H1 (cell line): Measurements from ENCODE around the gene HMMR. TPM values are rescaled to one million over a fixed set of nuclear protein-coding genes. Genes with fewer than 3 reads are reported as not detected.

Experiments used
- CTCF ChIA-PET: fragments of 300-600 bp; sonication (Branson Sonifier 250); formaldehyde crosslinking; loops from one replicate; lab custom pipeline; 2021; ENCODE audit not compliant: partially characterized antibody; lab: Charles Lee
- POLR2A ChIA-PET: fragments of 300-600 bp; sonication (Branson Sonifier 250); formaldehyde crosslinking; loops from one replicate; lab custom pipeline; 2021; ENCODE audit warnings: inconsistent platforms; ENCODE audit not compliant: partially characterized antibody; lab: Charles Lee
- DNase-seq, 2 experiments: peaks; one replicate each; pipeline versions ENCODE4 v3.0.0 to v3.0.0-alpha.2; 2010 to 2022; ENCODE audit warnings: low spot score in 2 of 2, low read depth in 1 of 2, mixed read lengths in 1 of 2
- FAIRE-seq: peaks from 2 replicates; lab custom pipeline; 2011; peaks lifted over from hg19 to GRCh38; lab: Jason Lieb, UNC
- H2AFZ ChIP-seq: 2 replicates; pipeline ENCODE4 v1.8.1; 2012; ENCODE audit warnings: low read length, inconsistent platforms
- H2AK5ac ChIP-seq: 2 replicates; pipeline ENCODE4 v1.6.1; 2013; ENCODE audit warnings: low read depth, low read length
- H2BK120ac ChIP-seq: replicated peaks from 2 replicates; pipeline ENCODE3; 2013; ENCODE audit warnings: low read depth, low read length, inconsistent platforms
- H2BK12ac ChIP-seq: 2 replicates; pipeline ENCODE4 v1.6.1; 2013; ENCODE audit warnings: low read depth, low read length
- H2BK15ac ChIP-seq: 2 replicates; pipeline ENCODE4 v1.6.1; 2013; ENCODE audit warnings: low read length
- H2BK20ac ChIP-seq: 2 replicates; pipeline ENCODE4 v1.6.1; 2013; ENCODE audit warnings: low read length
- H2BK5ac ChIP-seq: 2 replicates; pipeline ENCODE4 v1.6.1; 2013; ENCODE audit warnings: low read depth, low read length
- H3K14ac ChIP-seq: 2 replicates; pipeline ENCODE4 v1.6.1; 2013; ENCODE audit warnings: inconsistent platforms; ENCODE audit not compliant: insufficient read length
- H3K18ac ChIP-seq: 2 replicates; pipeline ENCODE4 v1.6.1; 2013; ENCODE audit warnings: low read length; ENCODE audit errors: extremely low read depth
- H3K23ac ChIP-seq: 2 replicates; pipeline ENCODE4 v1.6.1; 2013; ENCODE audit warnings: inconsistent platforms; ENCODE audit not compliant: insufficient read length
- H3K23me2 ChIP-seq: 2 replicates; pipeline ENCODE4 v1.6.1; 2013; ENCODE audit warnings: low read depth, low read length
- H3K27ac ChIP-seq: 2 replicates; pipeline ENCODE4 v1.6.1; 2011; ENCODE audit warnings: low read depth, low read length, inconsistent platforms
- H3K27me3 ChIP-seq, 4 experiments: replicated peaks in 1 of 4; 1 replicate in 1 of 4; 2 replicates in 3 of 4; pipeline versions ENCODE4 v1.6.1 to v1.8.1; 2011 to 2013; ENCODE audit warnings: low read length in 3 of 4, mild to moderate bottlenecking in 3 of 4, inconsistent platforms in 2 of 4, mixed read lengths in 2 of 4, moderate library complexity in 1 of 4; ENCODE audit not compliant: control insufficient read depth in 3 of 4, insufficient read depth in 3 of 4; ENCODE audit errors: extremely low read depth in 1 of 4
- H3K36me3 ChIP-seq, 4 experiments: 2 replicates each; pipeline versions ENCODE4 v1.6.1 to v1.8.1; 2011 to 2013; ENCODE audit warnings: mild to moderate bottlenecking in 4 of 4, low read length in 3 of 4, moderate library complexity in 2 of 4, control low read depth in 1 of 4, inconsistent platforms in 1 of 4; ENCODE audit not compliant: insufficient read depth in 4 of 4, control insufficient read depth in 2 of 4
- H3K4ac ChIP-seq: replicated peaks from 2 replicates; pipeline ENCODE3; 2013; ENCODE audit warnings: low read length, low read depth, mixed read lengths, inconsistent platforms; ENCODE audit not compliant: insufficient read length
- H3K4me1 ChIP-seq, 4 experiments: replicated peaks in 1 of 4; 1 replicate in 1 of 4; 2 replicates in 3 of 4; pipeline versions ENCODE4 v1.6.1 to v1.8.1; 2011 to 2013; ENCODE audit warnings: low read length in 3 of 4, inconsistent platforms in 2 of 4, mixed read lengths in 1 of 4; ENCODE audit not compliant: insufficient read depth in 4 of 4, control insufficient read depth in 3 of 4
- H3K4me2 ChIP-seq, 2 experiments: 2 replicates each; pipeline versions ENCODE4 v1.6.1 to v1.8.1; 2011 to 2013; ENCODE audit warnings: low read depth in 2 of 2, low read length in 2 of 2, control low read depth in 1 of 2, inconsistent platforms in 1 of 2, mild to moderate bottlenecking in 1 of 2; ENCODE audit not compliant: insufficient read depth in 1 of 2
- H3K4me3 ChIP-seq, 4 experiments: fragments of 200-600, 300-600 bp in 1 of 4; sonication (generic), shearing (Covaris generic), sonication (Bioruptor Twin) in 1 of 4; 2 replicates each; pipeline versions ENCODE4 v1.5.1 to v1.8.1; 2011 to 2016; ENCODE audit warnings: low read length in 4 of 4, low read depth in 3 of 4, control low read depth in 2 of 4, inconsistent platforms in 2 of 4, mild to moderate bottlenecking in 2 of 4, mixed read lengths in 1 of 4, moderate library complexity in 1 of 4; ENCODE audit not compliant: insufficient read depth in 2 of 4; ENCODE audit errors: extremely low read depth in 1 of 4
- H3K56ac ChIP-seq: replicated peaks from 2 replicates; pipeline ENCODE3; 2013; ENCODE audit warnings: low read depth, mild to moderate bottlenecking, mixed read lengths, low read length, inconsistent platforms; ENCODE audit not compliant: insufficient read length
- H3K79me1 ChIP-seq: 2 replicates; pipeline ENCODE4 v1.6.1; 2013; ENCODE audit warnings: low read depth, low read length, control low read depth
- H3K79me2 ChIP-seq, 2 experiments: 2 replicates each; pipeline versions ENCODE4 v1.6.1 to v1.8.1; 2012 to 2013; ENCODE audit warnings: low read length in 2 of 2, mild to moderate bottlenecking in 2 of 2, inconsistent platforms in 1 of 2; ENCODE audit not compliant: insufficient read depth in 2 of 2, control insufficient read depth in 1 of 2
- H3K9ac ChIP-seq, 4 experiments: replicated peaks in 1 of 4; 1 replicate in 1 of 4; 2 replicates in 3 of 4; pipeline versions ENCODE4 v1.6.1 to v1.8.1; 2011 to 2013; ENCODE audit warnings: low read depth in 3 of 4, low read length in 3 of 4, control low read depth in 2 of 4, mild to moderate bottlenecking in 2 of 4, moderate library complexity in 2 of 4, inconsistent platforms in 1 of 4; ENCODE audit errors: extremely low read depth in 1 of 4
- H3K9me3 ChIP-seq, 2 experiments: 2 replicates each; pipeline versions ENCODE4 v1.6.1 to v1.8.1; 2012 to 2013; ENCODE audit warnings: mild to moderate bottlenecking in 2 of 2, moderate library complexity in 2 of 2, control low read depth in 1 of 2, inconsistent platforms in 1 of 2, low read depth in 1 of 2, low read length in 1 of 2, mixed read lengths in 1 of 2; ENCODE audit not compliant: insufficient read depth in 2 of 2
- H4K20me1 ChIP-seq, 2 experiments: replicated peaks in 1 of 2; 2 replicates each; pipeline versions ENCODE3 to v1.8.1; 2011 to 2013; ENCODE audit warnings: inconsistent platforms in 2 of 2, low read length in 2 of 2, mild to moderate bottlenecking in 1 of 2; ENCODE audit not compliant: insufficient read depth in 2 of 2, control insufficient read depth in 1 of 2
- H4K5ac ChIP-seq: 2 replicates; pipeline ENCODE4 v1.6.1; 2013; ENCODE audit warnings: low read length, low read depth, mixed read lengths, inconsistent platforms; ENCODE audit not compliant: insufficient read length
- H4K8ac ChIP-seq: 2 replicates; pipeline ENCODE4 v1.8.0; 2013; ENCODE audit warnings: mild to moderate bottlenecking, moderate library complexity, low read length, inconsistent platforms; ENCODE audit not compliant: insufficient read depth; ENCODE audit errors: extremely low read depth
- H4K91ac ChIP-seq: replicated peaks from 2 replicates; pipeline ENCODE3; 2013; ENCODE audit warnings: low read length, mixed read lengths, inconsistent platforms; ENCODE audit not compliant: insufficient read length
- BCL11A ChIP-seq, 2 experiments: IDR thresholded peaks; one replicate each; pipeline ENCODE4 v1.6.1; 2011; ENCODE audit warnings: low read depth in 2 of 2, low read length in 2 of 2, mild to moderate bottlenecking in 2 of 2
- BRCA1 ChIP-seq: IDR thresholded peaks from 2 replicates; pipeline ENCODE4 v1.6.1; 2012; ENCODE audit warnings: low read depth, low read length, improper control_type of control experiment
- CBX5 ChIP-seq: fragments of 300-800, 300-1000 bp; sonication (generic); IDR thresholded peaks from 2 replicates; pipeline ENCODE4 v1.7.1; 2016; ENCODE audit warnings: antibody characterized with exemption, low read length, low read depth
- GTF2F1 ChIP-seq: IDR thresholded peaks from 2 replicates; pipeline ENCODE4 v1.6.1; 2012; ENCODE audit warnings: low read depth, low read length, improper control_type of control experiment, borderline replicate concordance
- HDAC6 ChIP-seq: IDR thresholded peaks from one replicate; pipeline ENCODE4 v1.7.1; 2012; ENCODE audit warnings: low read depth, mild to moderate bottlenecking, inconsistent platforms, low read length, moderate library complexity
- KDM1A ChIP-seq: fragments of 200-600, 300-600 bp; sonication (generic); IDR thresholded peaks from 2 replicates; pipeline ENCODE4 v1.7.1; 2016; ENCODE audit warnings: mild to moderate bottlenecking, low read length, borderline replicate concordance
- MAFK ChIP-seq: IDR thresholded peaks from 2 replicates; pipeline ENCODE4 v1.6.1; 2012; ENCODE audit warnings: low read depth, mild to moderate bottlenecking, improper control_type of control experiment, low read length
- MAX ChIP-seq: IDR thresholded peaks from 2 replicates; pipeline ENCODE4 v1.6.1; 2012; ENCODE audit warnings: inconsistent platforms
- RXRA ChIP-seq: IDR thresholded peaks from 2 replicates; pipeline ENCODE4 v1.6.1; 2011; ENCODE audit warnings: low read depth, mild to moderate bottlenecking, low read length, moderate library complexity; ENCODE audit not compliant: insufficient read depth
- SIX5 ChIP-seq: IDR thresholded peaks from 2 replicates; pipeline ENCODE4 v1.6.1; 2011; ENCODE audit warnings: mild to moderate bottlenecking, low read depth, low read length
- SP4 ChIP-seq: IDR thresholded peaks from 2 replicates; pipeline ENCODE4 v1.6.1; 2012; ENCODE audit warnings: low read length, inconsistent platforms
- TCF12 ChIP-seq: IDR thresholded peaks from 2 replicates; pipeline ENCODE4 v1.6.1; 2011; ENCODE audit warnings: low read depth, mild to moderate bottlenecking, low read length
- WGBS, 2 experiments: shearing (Covaris generic) in 1 of 2; methylation state at CpG; one replicate each; pipeline versions ENCODE4 v1.1.6 to v1.1.7; 2013 to 2015; ENCODE audit warnings: low lambda C conversion rate in 2 of 2, mixed read lengths in 2 of 2, inconsistent platforms in 1 of 2, low coverage in 1 of 2, missing lambda C conversion rate in 1 of 2; ENCODE audit not compliant: insufficient replicate concordance in 2 of 2, insufficient coverage in 1 of 2, insufficient read length in 1 of 2; ENCODE audit errors: extremely low coverage in 1 of 2, missing lambda C conversion rate in 1 of 2; 5-methylcytosine and 5-hydroxymethylcytosine counted together
- polyA plus RNA-seq, 7 experiments: library from polyadenylated mRNA; depleted of rRNA in 3 of 7; stranded (reverse) in 5 of 7; unstranded in 2 of 7; fragments of >200 nt in 5 of 7; fragments of 200-250 nt in 2 of 7; gene quantifications; 1 replicate in 5 of 7; 2 replicates in 1 of 7; 4 replicates in 1 of 7; pipeline versions ENCODE4 v1.2.1 to v1.2.3, GENCODE V29; 2011 to 2013; ENCODE audit warnings: missing spikeins in 2 of 7, mixed read lengths in 2 of 7
- total RNA-seq: library from RNA; stranded (reverse); fragmentation: NEBNext Ultra II Directional; extraction: Animal tissue kit (Norgen Biotek cat#: 25700); gene quantifications from 2 replicates; pipeline ENCODE4 v1.2.1, GENCODE V29; 2021

HMMR gene
- total and polyA plus RNA-seq, 2 of the 8 experiments (the other 6 are each of a cell fraction or from before 2014, with no cell fraction given): 17.5 to 77.3 TPM

- peak; percentile 90 for FAIRE-seq
- H3K27ac ChIP-seq: peak within 1 kb of the TSS; percentile 99
- H3K4me2 ChIP-seq: peak within 1 kb of the TSS; percentile 64 to 86
- peak within 1 kb of the TSS; percentile 95 for H3K4ac ChIP-seq
- peaks cover 6% of the 10 kb centered on the region for H3K23me2 ChIP-seq
- H2AK5ac ChIP-seq: no peak within 1 kb of the TSS
- ChIA-PET POLR2A (interaction anchor here (0.9 to 9.6 kb wide), 20 partner anchors 10 to 74 kb away, joined by 3 to 189 read pairs (median 8); partner anchors contain the start of genes CCNG1 and MAT2B), CTCF (interaction anchor here (0.7 to 1.9 kb wide), 5 partner anchors 12 to 113 kb away, joined by 3 to 8 read pairs (median 3); no protein-coding TSS in a partner anchor)
- no peak within 1 kb of the TSS for H3K14ac ChIP-seq
- H3K36me3 ChIP-seq: peaks cover 2 to 26% (median 7%) of the 10 kb centered on the region in 4 experiments; a peak in 4 of 8 replicates
- peak; percentile 96 to 97 for DNase-seq
- peak within 1 kb of the TSS; percentile 96 for H4K5ac ChIP-seq
- no peak within 1 kb of the TSS for H3K23ac ChIP-seq
- H2BK20ac ChIP-seq: 0 out of 2 replicates have a peak within 1 kb of the TSS, but pooled peaks have one; percentile 11
- H3K9ac ChIP-seq: peak within 1 kb of the TSS; percentile 63 to 98 (median 96)
- H2AFZ ChIP-seq: peak within 1 kb of the TSS; percentile 96
- H4K91ac ChIP-seq: peak within 1 kb of the TSS; percentile 92
- H2BK120ac ChIP-seq: peak within 1 kb of the TSS; percentile 36
- no peaks in the 10 kb centered on the region for H4K20me1 ChIP-seq
- H3K79me1 ChIP-seq: no peaks in the 10 kb centered on the region; the same call in 1 of the 2 replicates
- H3K9me3 ChIP-seq: no peaks in the 10 kb centered on the region
- H3K4me1 ChIP-seq: peaks cover 0 to 7% (median 2%) of the 10 kb centered on the region in 4 experiments; a peak in 4 of 7 replicates
- peak within 1 kb of the TSS; percentile 97 for H3K56ac ChIP-seq
- peaks cover 5 to 48% of the 10 kb centered on the region in 2 experiments; a peak in 3 of 4 replicates for H3K79me2 ChIP-seq
- H2BK15ac ChIP-seq: no peak within 1 kb of the TSS
- H2BK5ac ChIP-seq: peak within 1 kb of the TSS; percentile 91
- H3K27me3 ChIP-seq: no peaks in the 10 kb centered on the region
- H2BK12ac ChIP-seq: peak within 1 kb of the TSS; percentile 29; the same call in 1 of the 2 replicates
- peak within 1 kb of the TSS; percentile 89 for H3K18ac ChIP-seq
- H3K4me3 ChIP-seq: peak within 1 kb of the TSS; percentile 93 to 99 (median 98)
- peak within 1 kb of the TSS; percentile 98 for H4K8ac ChIP-seq
- 2% methylated on average over 59 of the region's 59 CpGs; no CpG with 5 or more reads in 1 of the 2 experiments for WGBS, 2 experiments
- TF ChIP-seq KDM1A: no peak
- TF ChIP-seq SP4: no peak
- TF ChIP-seq HDAC6: no peak
- peak; percentile 84 for TF ChIP-seq MAX
- no peak for TF ChIP-seq BCL11A (IDR thresholded peaks at IDR 0.05; ENCODE audit: low read depth in 2 of 2, low read length in 2 of 2)
- TF ChIP-seq RXRA: no peak
- TF ChIP-seq BRCA1: no peak
- TF ChIP-seq MAFK: no peak
- TF ChIP-seq GTF2F1: no peak
- TF ChIP-seq SIX5: no peak
- no peak for TF ChIP-seq TCF12
- no peak for TF ChIP-seq CBX5
These were observed 442 bp upstream of the HMMR start, which contains the start of gene NUDCD2 for GRCh38 chr5:163459819-163460561. NUDCD2 (minus strand) TSS chr5:163460102; CDS start chr5:163460050, 52 bp downstream.
